ENCODE results near the gene TRAF3. TPM values are rescaled to one million over a fixed set of nuclear protein-coding genes. Genes with fewer than 3 reads are reported as not detected.

Gene TRAF3
- total RNA-seq, 2 experiments from 2014 or later, result 39.1 to 40.2 TPM

- H3K36me3 Mint-ChIP-seq (ENCODE audit: low read depth), result peaks cover 21% of the 10 kb centered on the region
- TF ChIP-seq CTCF (IDR thresholded peaks at IDR 0.05), result no peak
- POLR2A ChIA-PET, result interaction anchor here (0.7 to 1.7 kb wide), 3 partner anchors 10 to 31 kb away, joined by 5 read pairs; no protein-coding TSS in a partner anchor
- CTCF ChIA-PET, result interaction anchor here (1.0 kb wide), 2 partner anchors 11 to 16 kb away, joined by 3 to 7 read pairs; no protein-coding TSS in a partner anchor
- no peaks in the 10 kb centered on the region for H3K9me3 Mint-ChIP-seq
- no peaks in the 10 kb centered on the region for H3K27me3 Mint-ChIP-seq
- ATAC-seq, result peak; percentile 25
- peaks cover 64% of the 10 kb centered on the region for H3K4me1 Mint-ChIP-seq (ENCODE audit: low read depth)
- intact Hi-C loops (cut with micrococcal nuclease), result no loop called here
- DNase-seq, result no peak
- peak overlapping the region; percentile 93 for H3K27ac Mint-ChIP-seq
- peak overlapping the region; percentile 50 for H3K4me3 Mint-ChIP-seq
Measured at GRCh38 chr14:102805941-102806340, 28.7 kb downstream of the TRAF3 start.

GRCh38 chr14:102806447-102806846 is 29.2 kb downstream of the TRAF3 start:
- no peak for ATAC-seq
- H3K36me3 Mint-ChIP-seq (ENCODE audit: low read depth), result peaks cover 21% of the 10 kb centered on the region
- intact Hi-C loops (cut with micrococcal nuclease), result no loop called here
- no peaks in the 10 kb centered on the region for H3K9me3 Mint-ChIP-seq
- no peaks in the 10 kb centered on the region for H3K27me3 Mint-ChIP-seq
- peak overlapping the region; percentile 93 for H3K27ac Mint-ChIP-seq
- peaks cover 67% of the 10 kb centered on the region for H3K4me1 Mint-ChIP-seq (ENCODE audit: low read depth)
- DNase-seq, result no peak
- ChIA-PET CTCF (interaction anchor here (1.0 kb wide), 2 partner anchors 12 to 15 kb away, joined by 3 to 7 read pairs; no protein-coding TSS in a partner anchor), POLR2A (interaction anchor here (0.7 to 1.7 kb wide), 5 partner anchors 10 to 31 kb away, joined by 5 to 8 read pairs (median 5); no protein-coding TSS in a partner anchor)
- H3K4me3 Mint-ChIP-seq, result no peak overlapping the region
- no peak for TF ChIP-seq CTCF (IDR thresholded peaks at IDR 0.05)

GRCh38 chr14:102807013-102807406 is 29.8 kb downstream of the TRAF3 start:
- Mint-ChIP-seq H3K36me3 (ENCODE audit: low read depth) (peaks cover 22% of the 10 kb centered on the region), H3K4me1 (ENCODE audit: low read depth) (peaks cover 70% of the 10 kb centered on the region), H3K9me3 (no peaks in the 10 kb centered on the region), H3K4me3 (peak overlapping the region; percentile 43), H3K27me3 (no peaks in the 10 kb centered on the region), H3K27ac (peak overlapping the region; percentile 93)
- intact Hi-C loops (cut with micrococcal nuclease), result no loop called here
- CTCF ChIA-PET, result interaction anchor here (1.0 kb wide), 2 partner anchors 12 to 15 kb away, joined by 3 to 7 read pairs; no protein-coding TSS in a partner anchor
- no peak for TF ChIP-seq CTCF (IDR thresholded peaks at IDR 0.05)
- DNase-seq (no peak), ATAC-seq (no peak)
- POLR2A ChIA-PET, result interaction anchor here (1.1 to 1.7 kb wide), 4 partner anchors 9 to 15 kb away, joined by 5 to 8 read pairs (median 6); no protein-coding TSS in a partner anchor

GRCh38 chr14:102809870-102810269 is 32.6 kb downstream of the TRAF3 start:
- peaks cover 71% of the 10 kb centered on the region for H3K4me1 Mint-ChIP-seq (ENCODE audit: low read depth)
- H3K36me3 Mint-ChIP-seq (ENCODE audit: low read depth), result peaks cover 28% of the 10 kb centered on the region
- ChIA-PET CTCF (no interaction called here), POLR2A (interaction anchor here (0.9 to 1.1 kb wide), 2 partner anchors 10 to 31 kb away, joined by 3 to 5 read pairs; no protein-coding TSS in a partner anchor)
- intact Hi-C loops (cut with micrococcal nuclease), result no loop called here
- H3K4me3 Mint-ChIP-seq, result no peak overlapping the region
- DNase-seq (no peak), ATAC-seq (no peak)
- TF ChIP-seq CTCF (IDR thresholded peaks at IDR 0.05), result no peak
- peak overlapping the region; percentile 10 for H3K27ac Mint-ChIP-seq
- H3K9me3 Mint-ChIP-seq, result no peaks in the 10 kb centered on the region
- no peaks in the 10 kb centered on the region for H3K27me3 Mint-ChIP-seq

- Mint-ChIP-seq H3K27me3 (no peaks in the 10 kb centered on the region), H3K27ac (peak overlapping the region; percentile 10), H3K36me3 (ENCODE audit: low read depth) (peaks cover 30% of the 10 kb centered on the region), H3K4me3 (no peak overlapping the region), H3K4me1 (ENCODE audit: low read depth) (peaks cover 71% of the 10 kb centered on the region), H3K9me3 (no peaks in the 10 kb centered on the region)
- intact Hi-C loops (cut with micrococcal nuclease), result no loop called here
- POLR2A ChIA-PET, result no interaction called here
- DNase-seq (no peak), ATAC-seq (no peak)
- TF ChIP-seq CTCF (IDR thresholded peaks at IDR 0.05), result no peak
- CTCF ChIA-PET, result interaction anchor here (1.0 kb wide), 1 partner anchor 9 kb away, joined by 3 read pairs; no protein-coding TSS in a partner anchor
Measured at GRCh38 chr14:102810523-102810922, 33.3 kb downstream of the TRAF3 start.
